HG03565 (cell line): Measurements from ENCODE around the gene GNG7.
"Not testable (repeated sequence)": the region's sequence is repeated elsewhere in the genome, so short reads cannot be mapped to it uniquely, and the experiment has no call there.

ENCODE experiments used
- ATAC-seq: cut with Tn5 transposase; IDR thresholded peaks from one replicate; pipeline ENCODE4 v1.9.1; 2021; ENCODE audit warnings: mild to moderate bottlenecking, moderate library complexity; ENCODE audit not compliant: unreplicated experiment

GNG7 gene

GRCh38 chr19:2543072-2543462 is 159.4 kb downstream of the GNG7 start:
- ATAC-seq = not testable (repeated sequence)

- no peak for ATAC-seq
These were observed 160.0 kb downstream of the GNG7 start for GRCh38 chr19:2542341-2543069.

- no peak for ATAC-seq
These were observed 161.6 kb downstream of the GNG7 start for GRCh38 chr19:2540646-2541454.

- no peak for ATAC-seq
These were observed 162.2 kb downstream of the GNG7 start for GRCh38 chr19:2540251-2540645.

GRCh38 chr19:2538096-2538757 is 164.3 kb downstream of the GNG7 start:
- ATAC-seq = no peak

- ATAC-seq = not testable (repeated sequence)
These were observed 164.9 kb downstream of the GNG7 start for GRCh38 chr19:2537584-2537983.

- no peak for ATAC-seq
These were observed 166.0 kb downstream of the GNG7 start for GRCh38 chr19:2536461-2536860.

GRCh38 chr19:2534423-2535013 is 168.0 kb downstream of the GNG7 start:
- no peak for ATAC-seq

- ATAC-seq = no peak
These were observed 168.6 kb downstream of the GNG7 start for GRCh38 chr19:2533686-2534422.

GRCh38 chr19:2533072-2533425 is 169.4 kb downstream of the GNG7 start:
- ATAC-seq = no peak

GRCh38 chr19:2532252-2533071 is 170.0 kb downstream of the GNG7 start:
- no peak for ATAC-seq

- ATAC-seq = not testable (repeated sequence)
These were observed 172.6 kb downstream of the GNG7 start for GRCh38 chr19:2529942-2530341.

- no peak for ATAC-seq
These were observed 173.0 kb downstream of the GNG7 start for GRCh38 chr19:2529473-2529918.

- ATAC-seq = no peak
These were observed 173.8 kb downstream of the GNG7 start for GRCh38 chr19:2528675-2529101.

- ATAC-seq = no peak
These were observed 174.8 kb downstream of the GNG7 start for GRCh38 chr19:2527686-2528085.

GRCh38 chr19:2527171-2527570 is 175.3 kb downstream of the GNG7 start:
- ATAC-seq = no peak

- no peak for ATAC-seq
These were observed 177.4 kb downstream of the GNG7 start for GRCh38 chr19:2524840-2525723.

GRCh38 chr19:2524361-2524839 is 178.1 kb downstream of the GNG7 start:
- no peak for ATAC-seq
